Endodermal cell (in vitro differentiated cells): ENCODE results near the gene BPTF. TPM values are rescaled to one million over a fixed set of nuclear protein-coding genes. Genes with fewer than 3 reads are reported as not detected.
"Not testable (repeated sequence)": the region's sequence is repeated elsewhere in the genome, so short reads cannot be mapped to it uniquely, and the experiment has no call there.

ENCODE experiments used
- DNase-seq: peaks from one replicate; pipeline ENCODE4 v3.0.0-alpha.2; 2017
- H3K27ac ChIP-seq: 2 replicates; pipeline ENCODE4 v1.5.1; 2013; ENCODE audit warnings: mild to moderate bottlenecking, low read depth, low read length, moderate library complexity
- H3K27me3 ChIP-seq: 2 replicates; pipeline ENCODE4 v1.6.1; 2013; ENCODE audit warnings: mild to moderate bottlenecking, low read length, moderate library complexity; ENCODE audit not compliant: insufficient read depth, control insufficient read depth, poor library complexity, severe bottlenecking
- H3K36me3 ChIP-seq: 2 replicates; pipeline ENCODE4 v1.7.0; 2013; ENCODE audit warnings: mild to moderate bottlenecking, low read length, moderate library complexity; ENCODE audit not compliant: control insufficient read depth, insufficient read depth
- H3K4me1 ChIP-seq: one replicate; pipeline ENCODE4 v1.7.0; 2013; ENCODE audit warnings: low read length; ENCODE audit not compliant: control insufficient read depth, insufficient read depth
- H3K4me3 ChIP-seq: 2 replicates; pipeline ENCODE4 v1.5.1; 2013; ENCODE audit warnings: mild to moderate bottlenecking, low read length, moderate library complexity
- H3K9ac ChIP-seq: 2 replicates; pipeline ENCODE4 v1.6.1; 2013; ENCODE audit warnings: mild to moderate bottlenecking, low read length, moderate library complexity; ENCODE audit not compliant: poor library complexity, severe bottlenecking; ENCODE audit errors: extremely low read depth
- H3K9me3 ChIP-seq: 2 replicates; pipeline ENCODE4 v1.6.1; 2013; ENCODE audit warnings: mild to moderate bottlenecking, low read length, moderate library complexity; ENCODE audit not compliant: control insufficient read depth
- H3K27ac Mint-ChIP-seq: 2 replicates; pipeline ENCODE4 v1.8.0; 2020; ENCODE audit warnings: mixed read lengths
- H3K27me3 Mint-ChIP-seq: 2 replicates; pipeline ENCODE4 v1.8.0; 2021; ENCODE audit warnings: mild to moderate bottlenecking, mixed read lengths; ENCODE audit not compliant: insufficient read depth
- H3K36me3 Mint-ChIP-seq: 2 replicates; pipeline ENCODE4 v1.8.0; 2020; ENCODE audit warnings: low read depth, mixed read lengths
- H3K4me1 Mint-ChIP-seq: 2 replicates; pipeline ENCODE4 v1.8.0; 2020; ENCODE audit warnings: mixed read lengths
- H3K4me3 Mint-ChIP-seq: 2 replicates; pipeline ENCODE4 v1.8.0; 2020; ENCODE audit warnings: mild to moderate bottlenecking, moderate library complexity, mixed read lengths
- H3K9me3 Mint-ChIP-seq: 2 replicates; pipeline ENCODE4 v1.8.0; 2020; ENCODE audit warnings: mild to moderate bottlenecking, mixed read lengths
- CTCF ChIP-seq: fragments of 200-600 bp; sonication (generic); conservative IDR thresholded peaks from 2 replicates; pipeline ENCODE4 v1.5.0; 2021; ENCODE audit warnings: antibody characterized with exemption, mild to moderate bottlenecking
- WGBS, 2 experiments: methylation state at CpG; one replicate each; pipeline versions ENCODE4 v1.1.5 to v1.1.7; 2013; ENCODE audit warnings: missing lambda C conversion rate in 2 of 2, mixed read lengths in 1 of 2; ENCODE audit not compliant: insufficient coverage in 1 of 2, insufficient read length in 1 of 2; 5-methylcytosine and 5-hydroxymethylcytosine counted together
- total RNA-seq, 2 donors: library from RNA; stranded (reverse); fragmentation: NEBNext Ultra II Directional in 1 of 2; extraction: Animal tissue kit (Norgen Biotek cat#: 25700) in 1 of 2; gene quantifications; 2 replicates in 1 of 2; 3 replicates in 1 of 2; pipeline ENCODE4 v1.2.1, GENCODE V29; 2021

The BPTF gene
- total RNA-seq, 2 donors from 2014 or later: 184 to 198 TPM

GRCh38 chr17:67947325-67947813, 122.1 kb downstream of the BPTF start:
- no peak overlapping the region for H3K9ac ChIP-seq
- Mint-ChIP-seq H3K27ac (no peak overlapping the region), H3K4me1 (no peaks in the 10 kb centered on the region), H3K9me3 (no peaks in the 10 kb centered on the region), H3K4me3 (no peak overlapping the region), H3K27me3 (no peaks in the 10 kb centered on the region), H3K36me3 (peaks cover 77% of the 10 kb centered on the region)
- H3K27ac ChIP-seq: no peak overlapping the region
- TF ChIP-seq CTCF: no peak
- no peak overlapping the region for H3K4me3 ChIP-seq
- H3K27me3 ChIP-seq: no peaks in the 10 kb centered on the region
- no peaks in the 10 kb centered on the region for H3K4me1 ChIP-seq
- no peak for DNase-seq
- WGBS, 2 experiments: 90 to 99% methylated on average over 3 to 5 of the region's 5 CpGs
- H3K36me3 ChIP-seq: peaks cover 95% of the 10 kb centered on the region
- no peaks in the 10 kb centered on the region for H3K9me3 ChIP-seq

- H3K4me1 Mint-ChIP-seq: no peaks in the 10 kb centered on the region
- Histone ChIP-seq H3K4me1 (no peaks in the 10 kb centered on the region), H3K27ac (no peak overlapping the region), H3K27me3 (no peaks in the 10 kb centered on the region), H3K9ac (no peak overlapping the region), H3K4me3 (no peak overlapping the region), H3K36me3 (peaks cover 82% of the 10 kb centered on the region), H3K9me3 (no peaks in the 10 kb centered on the region)
- no peaks in the 10 kb centered on the region for H3K9me3 Mint-ChIP-seq
- TF ChIP-seq CTCF: no peak
- 92% methylated on average over 2 of the region's 2 CpGs for WGBS, 2 experiments
- H3K27ac Mint-ChIP-seq: no peak overlapping the region
- H3K36me3 Mint-ChIP-seq: peaks cover 73% of the 10 kb centered on the region
- no peak for DNase-seq
- H3K4me3 Mint-ChIP-seq: no peak overlapping the region
- no peaks in the 10 kb centered on the region for H3K27me3 Mint-ChIP-seq
Measured at GRCh38 chr17:67950945-67951344, 125.6 kb downstream of the BPTF start.

GRCh38 chr17:67959510-67959909, 134.2 kb downstream of the BPTF start:
- peak; percentile 68 for DNase-seq
- peak overlapping the region; percentile 46 for H3K27ac Mint-ChIP-seq
- H3K4me3 ChIP-seq: no peak overlapping the region
- no peak overlapping the region for H3K4me3 Mint-ChIP-seq
- no peaks in the 10 kb centered on the region for H3K9me3 ChIP-seq
- no peak overlapping the region for H3K9ac ChIP-seq
- 83 to 87% methylated on average over 1 to 3 of the region's 3 CpGs for WGBS, 2 experiments
- H3K27me3 Mint-ChIP-seq: no peaks in the 10 kb centered on the region
- no peaks in the 10 kb centered on the region for H3K9me3 Mint-ChIP-seq
- no peak for TF ChIP-seq CTCF
- peaks cover 62% of the 10 kb centered on the region for H3K36me3 Mint-ChIP-seq
- peaks cover 38% of the 10 kb centered on the region for H3K36me3 ChIP-seq
- H3K27me3 ChIP-seq: no peaks in the 10 kb centered on the region
- H3K4me1 ChIP-seq: peaks cover 3% of the 10 kb centered on the region
- H3K4me1 Mint-ChIP-seq: peaks cover 5% of the 10 kb centered on the region
- H3K27ac ChIP-seq: no peak overlapping the region

- H3K4me3 Mint-ChIP-seq, H3K27ac ChIP-seq, H3K9me3 ChIP-seq, H3K4me3 ChIP-seq, H3K9me3 Mint-ChIP-seq, H3K4me1 Mint-ChIP-seq, H3K27me3 Mint-ChIP-seq, H3K27ac Mint-ChIP-seq, H3K9ac ChIP-seq, DNase-seq, H3K4me1 ChIP-seq, H3K27me3 ChIP-seq: not testable (repeated sequence)
- peaks cover 60% of the 10 kb centered on the region for H3K36me3 Mint-ChIP-seq
- H3K36me3 ChIP-seq: peaks cover 36% of the 10 kb centered on the region
- 94% methylated on average over 2 of the region's 3 CpGs; no CpG with 5 or more reads in 1 of the 2 experiments for WGBS, 2 experiments
Measured at GRCh38 chr17:67960276-67960675, 135.0 kb downstream of the BPTF start.

GRCh38 chr17:67962156-67962555, 136.9 kb downstream of the BPTF start:
- not testable (repeated sequence) for H3K27me3 ChIP-seq, DNase-seq, H3K9ac ChIP-seq, H3K4me3 ChIP-seq, H3K27me3 Mint-ChIP-seq, H3K27ac ChIP-seq, H3K4me3 Mint-ChIP-seq, H3K4me1 ChIP-seq, H3K4me1 Mint-ChIP-seq, H3K9me3 ChIP-seq, H3K9me3 Mint-ChIP-seq
- peaks cover 43% of the 10 kb centered on the region for H3K36me3 ChIP-seq
- peak overlapping the region; percentile 23 for H3K27ac Mint-ChIP-seq
- 90 to 92% methylated on average over 1 to 2 of the region's 2 CpGs for WGBS, 2 experiments
- peaks cover 69% of the 10 kb centered on the region for H3K36me3 Mint-ChIP-seq
